Chondrocyte (in vitro differentiated cells): ENCODE data around the gene CD163L1. TPM values are rescaled to one million over a fixed set of nuclear protein-coding genes. Genes with fewer than 3 reads are reported as not detected.
A peak's percentile ranks its signal among the peaks of the same experiment; 100 is the strongest.
"Not testable (repeated sequence)": the region's sequence is repeated elsewhere in the genome, so short reads cannot be mapped to it uniquely, and the experiment has no call there.

ENCODE experiments used
- DNase-seq: peaks from one replicate; pipeline ENCODE4 v3.0.0; 2021; ENCODE audit warnings: mixed read lengths, low spot score
- H3K27ac Mint-ChIP-seq: one replicate; pipeline ENCODE4 v1.8.0; 2021; ENCODE audit warnings: mild to moderate bottlenecking, moderate library complexity, mixed read lengths; ENCODE audit not compliant: unreplicated experiment
- H3K27me3 Mint-ChIP-seq: 2 replicates; pipeline ENCODE4 v1.8.0; 2021; ENCODE audit warnings: low read depth, mixed read lengths
- H3K36me3 Mint-ChIP-seq: 2 replicates; pipeline ENCODE4 v1.8.0; 2021; ENCODE audit warnings: low read depth, mixed read lengths
- H3K4me1 Mint-ChIP-seq: 2 replicates; pipeline ENCODE4 v1.8.0; 2021; ENCODE audit warnings: low read depth, mild to moderate bottlenecking, mixed read lengths
- H3K4me3 Mint-ChIP-seq: one replicate; pipeline ENCODE4 v1.8.0; 2021; ENCODE audit warnings: mild to moderate bottlenecking, moderate library complexity, mixed read lengths; ENCODE audit not compliant: unreplicated experiment
- H3K9me3 Mint-ChIP-seq: 2 replicates; pipeline ENCODE4 v1.8.0; 2021; ENCODE audit warnings: low read depth, mixed read lengths
- total RNA-seq: library from RNA; stranded (reverse); gene quantifications from 3 replicates; pipeline ENCODE4 v1.2.1, GENCODE V29; 2021
- TF ChIP-seq, protein P1 (sequence below): fragments of 200-600 bp; sonication (generic); IDR thresholded peaks from 2 replicates; pipeline ENCODE4 v1.5.0; 2021; ENCODE audit warnings: antibody characterized with exemption, mild to moderate bottlenecking, moderate library complexity

Gene CD163L1
- total RNA-seq, 1 donor from 2014 or later = 3.8 TPM

DNA sequence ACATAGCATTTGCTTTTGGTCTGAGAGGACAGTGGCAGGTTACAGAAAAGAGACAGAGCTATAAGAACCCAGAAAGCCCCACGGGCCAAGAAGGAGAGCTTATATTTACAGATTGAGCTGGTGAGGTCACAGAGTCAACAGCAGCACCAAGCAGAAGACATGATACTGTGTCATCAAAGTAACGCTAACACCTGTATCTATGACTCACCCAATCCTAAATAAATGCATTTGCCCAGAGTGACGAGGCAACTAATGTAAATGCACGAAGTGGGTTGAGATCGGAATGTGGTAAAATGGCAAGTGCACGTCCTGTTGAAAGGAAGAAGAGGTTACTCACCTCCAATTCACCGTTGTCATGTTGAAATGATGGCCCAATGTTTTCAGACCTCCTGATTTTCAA lies 6.7 kb upstream of the CD163L1 start:
- H3K27me3 Mint-ChIP-seq = peaks cover 11% of the 10 kb centered on the region
- H3K4me1 Mint-ChIP-seq = no peaks in the 10 kb centered on the region
- no peak for DNase-seq
- peaks cover 7% of the 10 kb centered on the region for H3K9me3 Mint-ChIP-seq
- TF ChIP-seq, protein P1, sequence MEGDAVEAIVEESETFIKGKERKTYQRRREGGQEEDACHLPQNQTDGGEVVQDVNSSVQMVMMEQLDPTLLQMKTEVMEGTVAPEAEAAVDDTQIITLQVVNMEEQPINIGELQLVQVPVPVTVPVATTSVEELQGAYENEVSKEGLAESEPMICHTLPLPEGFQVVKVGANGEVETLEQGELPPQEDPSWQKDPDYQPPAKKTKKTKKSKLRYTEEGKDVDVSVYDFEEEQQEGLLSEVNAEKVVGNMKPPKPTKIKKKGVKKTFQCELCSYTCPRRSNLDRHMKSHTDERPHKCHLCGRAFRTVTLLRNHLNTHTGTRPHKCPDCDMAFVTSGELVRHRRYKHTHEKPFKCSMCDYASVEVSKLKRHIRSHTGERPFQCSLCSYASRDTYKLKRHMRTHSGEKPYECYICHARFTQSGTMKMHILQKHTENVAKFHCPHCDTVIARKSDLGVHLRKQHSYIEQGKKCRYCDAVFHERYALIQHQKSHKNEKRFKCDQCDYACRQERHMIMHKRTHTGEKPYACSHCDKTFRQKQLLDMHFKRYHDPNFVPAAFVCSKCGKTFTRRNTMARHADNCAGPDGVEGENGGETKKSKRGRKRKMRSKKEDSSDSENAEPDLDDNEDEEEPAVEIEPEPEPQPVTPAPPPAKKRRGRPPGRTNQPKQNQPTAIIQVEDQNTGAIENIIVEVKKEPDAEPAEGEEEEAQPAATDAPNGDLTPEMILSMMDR = no peak
- H3K36me3 Mint-ChIP-seq = no peaks in the 10 kb centered on the region
- no peak overlapping the region for H3K4me3 Mint-ChIP-seq
- no peak overlapping the region for H3K27ac Mint-ChIP-seq

DNA sequence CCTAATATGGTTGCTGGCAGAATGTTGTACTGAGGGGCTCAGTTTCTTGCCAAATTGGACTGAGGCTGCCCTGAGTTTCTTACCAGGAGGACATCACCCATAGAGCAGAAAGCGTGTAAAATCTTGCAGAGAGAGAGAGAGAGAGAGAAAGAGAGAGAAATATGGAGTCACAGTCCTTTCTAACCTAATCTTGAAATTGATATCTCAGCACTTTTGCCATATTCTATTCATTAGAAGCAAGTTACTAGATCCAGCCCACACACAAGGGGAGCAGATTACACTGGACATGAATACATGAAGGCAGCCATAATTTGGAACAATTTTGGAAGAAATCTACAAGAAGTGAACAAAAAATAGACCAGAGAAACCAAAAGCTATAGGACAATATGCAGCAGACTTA lies 4.1 kb upstream of the CD163L1 start:
- no peaks in the 10 kb centered on the region for H3K9me3 Mint-ChIP-seq
- H3K27ac Mint-ChIP-seq = no peak overlapping the region
- H3K36me3 Mint-ChIP-seq = no peaks in the 10 kb centered on the region
- DNase-seq = no peak
- H3K27me3 Mint-ChIP-seq = peaks cover 11% of the 10 kb centered on the region
- H3K4me3 Mint-ChIP-seq = no peak overlapping the region
- H3K4me1 Mint-ChIP-seq = no peaks in the 10 kb centered on the region
- TF ChIP-seq, protein P1 = no peak

- DNase-seq = no peak
- peaks cover 3% of the 10 kb centered on the region for H3K36me3 Mint-ChIP-seq
- H3K4me3 Mint-ChIP-seq = no peak overlapping the region
- peaks cover 4% of the 10 kb centered on the region for H3K4me1 Mint-ChIP-seq
- TF ChIP-seq, protein P1 = no peak
- H3K27ac Mint-ChIP-seq = no peak overlapping the region
- peaks cover 3% of the 10 kb centered on the region for H3K9me3 Mint-ChIP-seq
- peaks cover 8% of the 10 kb centered on the region for H3K27me3 Mint-ChIP-seq
Measured at GRCh38 chr12:7444537-7444936, 584 bp upstream of the CD163L1 start.

GRCh38 chr12:7441216-7441615 lies 2.7 kb downstream of the CD163L1 start:
- Mint-ChIP-seq H3K4me1 (peaks cover 6% of the 10 kb centered on the region), H3K27ac (no peak overlapping the region), H3K4me3 (no peak overlapping the region), H3K9me3 (peaks cover 18% of the 10 kb centered on the region), H3K27me3 (no peaks in the 10 kb centered on the region), H3K36me3 (peaks cover 5% of the 10 kb centered on the region)
- TF ChIP-seq, protein P1 = no peak
- no peak for DNase-seq

- DNase-seq = no peak
- peaks cover 18% of the 10 kb centered on the region for H3K9me3 Mint-ChIP-seq
- peaks cover 5% of the 10 kb centered on the region for H3K36me3 Mint-ChIP-seq
- peak overlapping the region; percentile 78 for H3K4me3 Mint-ChIP-seq
- TF ChIP-seq, protein P1 = peak; percentile 55
- peaks cover 6% of the 10 kb centered on the region for H3K4me1 Mint-ChIP-seq
- H3K27me3 Mint-ChIP-seq = no peaks in the 10 kb centered on the region
- H3K27ac Mint-ChIP-seq = peak overlapping the region; percentile 83
Measured at GRCh38 chr12:7439579-7440505, 4.1 kb downstream of the CD163L1 start.

DNA sequence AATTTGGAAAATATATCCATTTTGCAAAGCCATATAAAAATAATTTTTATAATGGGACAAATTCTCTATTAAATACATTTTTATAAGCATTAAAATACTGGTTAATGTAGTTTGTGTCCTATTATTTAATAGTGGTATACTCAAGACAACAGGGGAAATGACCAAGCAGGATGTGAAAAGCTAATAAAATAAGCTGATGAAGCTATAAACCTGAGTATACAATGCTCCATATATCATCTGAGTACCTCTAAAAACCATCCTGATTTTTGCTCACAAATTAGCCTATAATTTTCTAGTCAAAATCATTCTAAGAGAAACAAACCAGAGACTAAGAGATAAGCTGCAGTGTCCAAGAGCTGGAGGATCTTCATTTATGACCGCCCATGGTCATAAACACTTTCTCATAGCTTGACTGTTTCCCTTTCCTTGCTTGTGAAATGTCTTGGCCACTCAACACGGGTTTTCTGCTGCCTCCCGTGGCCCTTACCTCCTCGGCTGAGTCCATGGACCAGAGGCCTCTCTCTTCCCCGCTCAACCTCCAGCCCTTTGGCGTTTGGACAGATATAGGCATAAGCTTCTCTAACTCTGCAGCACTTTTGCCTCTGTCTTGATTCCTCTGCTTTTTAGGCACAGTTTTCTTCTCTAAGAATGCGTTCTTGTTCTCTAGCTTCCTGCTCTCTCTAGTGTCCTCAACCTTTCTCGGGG lies 5.5 kb downstream of the CD163L1 start:
- H3K9me3 Mint-ChIP-seq = peaks cover 18% of the 10 kb centered on the region
- not testable (repeated sequence) for H3K4me3 Mint-ChIP-seq, H3K27me3 Mint-ChIP-seq, H3K36me3 Mint-ChIP-seq, H3K4me1 Mint-ChIP-seq, DNase-seq, H3K27ac Mint-ChIP-seq

DNA sequence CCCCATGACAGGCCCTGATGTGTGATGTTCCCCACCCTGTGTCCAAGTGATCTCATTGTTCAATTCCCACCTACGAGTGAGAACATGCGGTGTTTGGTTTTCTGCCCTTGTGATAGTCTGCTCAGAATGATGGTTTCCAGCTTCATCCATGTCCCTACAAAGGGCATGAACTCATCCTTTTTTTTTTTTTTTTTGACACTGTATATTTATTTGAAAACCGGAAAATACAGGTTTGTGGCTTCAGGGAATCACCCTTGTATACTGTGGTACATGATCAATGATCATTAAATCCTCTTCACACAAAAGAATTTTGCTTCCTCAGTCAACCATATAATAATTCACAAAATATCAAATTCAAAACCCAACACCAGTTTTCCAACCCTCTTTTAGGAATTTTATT lies 6.5 kb downstream of the CD163L1 start:
- DNase-seq, H3K27me3 Mint-ChIP-seq, H3K4me1 Mint-ChIP-seq, H3K36me3 Mint-ChIP-seq, H3K4me3 Mint-ChIP-seq, H3K27ac Mint-ChIP-seq: not testable (repeated sequence)
- peaks cover 18% of the 10 kb centered on the region for H3K9me3 Mint-ChIP-seq
